Activated CD4-positive, alpha-beta T cell treated with anti-CD3 and anti-CD28 coated beads, Interleukin-2, amount 10 ng/mL, durations not matched to agents 7 days and 5 days (primary cell): Measurements from ENCODE around the gene SLC25A53. TPM values are rescaled to one million over a fixed set of nuclear protein-coding genes. Genes with fewer than 3 reads are reported as not detected.

ENCODE experiments used
- CTCF ChIA-PET: fragments of 350-600 bp; sonication (Branson Sonifier 250); formaldehyde crosslinking; loops from one replicate; lab custom pipeline; 2021; ENCODE audit warnings: antibody characterized with exemption; lab: Charles Lee
- POLR2A ChIA-PET: fragments of 350-600 bp; sonication (Branson Sonifier 250); formaldehyde crosslinking; loops from one replicate; lab custom pipeline; 2021; ENCODE audit warnings: antibody characterized with exemption; lab: Charles Lee
- DNase-seq: peaks from one replicate; pipeline ENCODE4 v3.0.0-alpha.2; 2020
- H3K27ac Mint-ChIP-seq: one replicate; pipeline ENCODE4 v1.8.0; 2021; ENCODE audit warnings: mild to moderate bottlenecking, moderate library complexity, mixed read lengths
- H3K27me3 Mint-ChIP-seq: one replicate; pipeline ENCODE4 v1.8.0; 2021; ENCODE audit warnings: mixed read lengths
- H3K36me3 Mint-ChIP-seq: one replicate; pipeline ENCODE4 v1.8.0; 2021; ENCODE audit warnings: low read depth, mixed read lengths
- H3K4me1 Mint-ChIP-seq: one replicate; pipeline ENCODE4 v1.8.0; 2021; ENCODE audit warnings: mixed read lengths
- H3K4me3 Mint-ChIP-seq: one replicate; pipeline ENCODE4 v1.8.0; 2021; ENCODE audit warnings: mild to moderate bottlenecking, moderate library complexity, mixed read lengths
- H3K9me3 Mint-ChIP-seq: one replicate; pipeline ENCODE4 v1.8.0; 2021; ENCODE audit warnings: mixed read lengths
- total RNA-seq, 2 experiments: library from RNA; stranded (reverse); gene quantifications; one replicate each; pipeline ENCODE4 v1.2.3, GENCODE V29; 2021

SLC25A53 gene, protein sequence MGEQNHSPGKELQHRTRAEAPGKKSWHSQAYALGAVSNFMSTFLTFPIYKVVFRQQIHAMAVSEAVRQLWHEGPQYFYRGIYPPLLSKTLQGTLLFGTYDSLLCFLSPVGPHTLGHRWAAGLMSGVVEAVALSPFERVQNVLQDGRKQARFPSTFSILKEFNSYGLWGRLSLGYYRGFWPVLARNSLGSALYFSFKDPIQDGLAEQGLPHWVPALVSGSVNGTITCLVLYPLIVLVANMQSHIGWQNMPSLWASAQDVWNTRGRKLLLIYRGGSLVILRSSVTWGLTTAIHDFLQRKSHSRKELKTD
- total RNA-seq = 10 to 100 TPM in 1 of 2 experiments, 1 to 10 TPM in 1; 6.3 to 10.3 TPM

DNA sequence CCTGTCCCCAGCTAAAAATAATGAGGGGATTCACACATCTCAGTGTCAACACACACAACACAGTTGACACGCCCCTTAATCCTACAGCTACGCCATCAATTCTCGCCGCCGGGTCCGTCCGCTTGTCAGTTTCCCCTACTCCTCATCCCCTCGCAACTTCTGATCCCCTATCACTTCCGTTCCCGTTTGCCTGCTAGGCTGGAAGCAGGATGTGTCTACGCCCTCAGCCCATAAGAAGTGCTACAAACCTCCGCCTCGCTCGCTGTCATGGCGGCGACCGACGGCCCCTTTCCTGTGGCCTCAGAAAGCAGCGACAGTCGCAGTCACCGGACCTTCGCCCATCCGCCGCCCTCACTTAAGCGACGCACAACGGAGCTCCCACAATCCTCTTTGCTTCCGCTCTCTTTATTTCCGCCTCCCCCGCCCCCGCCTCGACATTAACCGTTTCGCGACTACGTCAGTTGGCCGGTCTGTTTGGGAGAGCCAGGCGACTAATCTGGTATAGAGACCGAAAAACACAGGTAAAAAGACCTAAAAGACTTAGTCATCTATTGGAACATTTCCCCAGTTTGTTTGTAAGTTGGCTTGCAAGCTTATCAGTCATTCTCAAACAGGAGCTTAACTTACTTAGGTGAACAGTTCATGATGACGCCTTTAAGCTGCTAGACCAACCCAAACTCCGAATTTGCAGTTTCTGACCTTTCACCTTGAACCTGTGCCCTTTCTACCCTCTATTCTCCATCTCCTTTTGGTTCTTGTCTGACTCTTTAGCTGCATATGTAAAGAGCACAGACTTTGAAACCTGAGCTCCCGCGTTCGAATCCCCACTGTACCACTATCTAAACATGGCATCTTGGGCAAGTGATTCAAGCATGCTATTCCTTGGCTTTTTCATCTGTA, at the start of gene SLC25A53:
SLC25A53 (minus strand) TSS at position 380 of the 900 bp plus-strand sequence. CDS start 51,752 bp downstream, outside the sequence.
- ChIA-PET POLR2A (interaction anchor here (1.0 kb wide), 1 partner anchor 9 kb away, joined by 4 read pairs; no protein-coding TSS in a partner anchor), CTCF (interaction anchor here (0.9 to 1.7 kb wide), 3 partner anchors 9 to 238 kb away, joined by 3 to 16 read pairs (median 3); partner anchors contain the start of gene FAM199X)
- H3K9me3 Mint-ChIP-seq = no peaks in the 10 kb centered on the region
- H3K4me3 Mint-ChIP-seq = peak within 1 kb of the TSS; percentile 96
- no peaks in the 10 kb centered on the region for H3K36me3 Mint-ChIP-seq
- peak; percentile 79 for DNase-seq
- peaks cover 17% of the 10 kb centered on the region for H3K4me1 Mint-ChIP-seq
- H3K27me3 Mint-ChIP-seq = no peaks in the 10 kb centered on the region
- peak within 1 kb of the TSS; percentile 100 for H3K27ac Mint-ChIP-seq

GRCh38 chrX:104205548-104205947, 48.7 kb upstream of the SLC25A53 start:
- no peak for DNase-seq
- no peak overlapping the region for H3K27ac Mint-ChIP-seq
- no peak overlapping the region for H3K4me3 Mint-ChIP-seq
- ChIA-PET POLR2A (no interaction called here), CTCF (no interaction called here)
- no peaks in the 10 kb centered on the region for H3K4me1 Mint-ChIP-seq
- no peaks in the 10 kb centered on the region for H3K9me3 Mint-ChIP-seq
- no peaks in the 10 kb centered on the region for H3K27me3 Mint-ChIP-seq
- H3K36me3 Mint-ChIP-seq = no peaks in the 10 kb centered on the region

GRCh38 chrX:104195489-104196084, 38.8 kb upstream of the SLC25A53 start:
- no peaks in the 10 kb centered on the region for H3K4me1 Mint-ChIP-seq

DNA sequence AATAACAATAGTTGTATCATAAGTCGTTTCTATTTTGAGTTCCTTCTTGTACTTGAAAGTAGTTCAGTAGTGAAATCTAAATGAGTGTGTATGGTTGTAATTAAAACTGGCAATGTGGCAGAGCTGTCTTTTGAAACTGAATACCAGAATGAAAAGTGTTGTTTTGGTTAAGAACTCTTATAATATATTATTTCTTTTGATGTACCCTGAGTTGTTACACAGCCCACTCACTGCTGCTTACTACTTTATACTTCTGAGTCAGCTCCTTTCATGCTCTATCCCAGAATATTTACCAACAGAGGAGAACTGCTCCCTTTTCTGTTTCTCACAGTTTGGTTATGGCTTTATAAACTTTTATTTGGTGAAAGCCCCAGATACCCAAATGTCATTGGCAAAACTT, 38.2 kb upstream of the SLC25A53 start:
- no peak for DNase-seq
- H3K4me3 Mint-ChIP-seq = no peak overlapping the region
- CTCF ChIA-PET = interaction anchor here (0.6 kb wide), 1 partner anchor 343 kb away, joined by 3 read pairs; no protein-coding TSS in a partner anchor
- H3K4me1 Mint-ChIP-seq = no peaks in the 10 kb centered on the region
- POLR2A ChIA-PET = no interaction called here
- H3K9me3 Mint-ChIP-seq = no peaks in the 10 kb centered on the region
- H3K36me3 Mint-ChIP-seq = peaks cover 8% of the 10 kb centered on the region
- no peaks in the 10 kb centered on the region for H3K27me3 Mint-ChIP-seq
- H3K27ac Mint-ChIP-seq = no peak overlapping the region

More at GRCh38 chrX:104195489-104196084, 38.8 kb upstream of the SLC25A53 start:
- Mint-ChIP-seq H3K27ac (no peak overlapping the region), H3K27me3 (no peaks in the 10 kb centered on the region), H3K36me3 (peaks cover 5% of the 10 kb centered on the region), H3K9me3 (no peaks in the 10 kb centered on the region), H3K4me3 (no peak overlapping the region)
- CTCF ChIA-PET = interaction anchor here (0.6 kb wide), 1 partner anchor 342 kb away, joined by 3 read pairs; no protein-coding TSS in a partner anchor
- POLR2A ChIA-PET = no interaction called here
- DNase-seq = peak; percentile 12

- Mint-ChIP-seq H3K4me1 (no peaks in the 10 kb centered on the region), H3K27ac (no peak overlapping the region), H3K9me3 (no peaks in the 10 kb centered on the region), H3K36me3 (peaks cover 14% of the 10 kb centered on the region), H3K27me3 (no peaks in the 10 kb centered on the region), H3K4me3 (no peak overlapping the region)
- ChIA-PET POLR2A (no interaction called here), CTCF (no interaction called here)
- DNase-seq = no peak
Observed at GRCh38 chrX:104193485-104193884, 36.7 kb upstream of the SLC25A53 start.

GRCh38 chrX:104189837-104190236, 33.0 kb upstream of the SLC25A53 start:
- Mint-ChIP-seq H3K4me3 (no peak overlapping the region), H3K36me3 (peaks cover 16% of the 10 kb centered on the region), H3K27ac (no peak overlapping the region), H3K9me3 (no peaks in the 10 kb centered on the region), H3K4me1 (no peaks in the 10 kb centered on the region), H3K27me3 (no peaks in the 10 kb centered on the region)
- ChIA-PET POLR2A (no interaction called here), CTCF (no interaction called here)
- DNase-seq = no peak

GRCh38 chrX:104187931-104188330, 31.1 kb upstream of the SLC25A53 start:
- CTCF ChIA-PET = no interaction called here
- Mint-ChIP-seq H3K27ac (no peak overlapping the region), H3K36me3 (peaks cover 16% of the 10 kb centered on the region), H3K4me3 (no peak overlapping the region), H3K4me1 (no peaks in the 10 kb centered on the region), H3K27me3 (no peaks in the 10 kb centered on the region), H3K9me3 (no peaks in the 10 kb centered on the region)
- DNase-seq = no peak
- POLR2A ChIA-PET = no interaction called here

- Mint-ChIP-seq H3K4me3 (no peak overlapping the region), H3K9me3 (no peaks in the 10 kb centered on the region), H3K27ac (no peak overlapping the region), H3K36me3 (peaks cover 6% of the 10 kb centered on the region), H3K27me3 (no peaks in the 10 kb centered on the region), H3K4me1 (peaks cover 3% of the 10 kb centered on the region)
- CTCF ChIA-PET = no interaction called here
- no peak for DNase-seq
- POLR2A ChIA-PET = no interaction called here
Observed at GRCh38 chrX:104183685-104184084, 26.9 kb upstream of the SLC25A53 start.

DNA sequence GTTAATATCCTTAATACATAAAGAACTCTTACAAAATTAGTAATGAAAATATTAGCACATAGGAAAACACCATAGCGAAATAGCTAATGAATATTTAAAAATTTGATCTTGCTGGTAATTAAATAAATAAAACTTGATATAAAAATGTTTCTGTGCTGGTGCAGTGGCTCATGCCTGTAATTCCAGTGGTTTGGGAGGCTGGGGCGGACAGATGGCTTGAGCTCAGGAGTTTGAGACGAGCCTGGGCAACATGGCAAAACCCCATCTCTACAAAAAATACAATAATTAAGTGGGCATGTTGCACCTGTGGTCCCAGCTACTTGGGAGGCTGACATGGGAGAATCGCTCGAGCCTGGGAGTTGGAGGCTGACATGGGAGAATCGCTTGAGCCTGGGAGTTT, 17.0 kb upstream of the SLC25A53 start:
- ChIA-PET CTCF (no interaction called here), POLR2A (no interaction called here)
- H3K27me3 Mint-ChIP-seq = no peaks in the 10 kb centered on the region

GRCh38 chrX:104172788-104173187, 16.0 kb upstream of the SLC25A53 start:
- no peak for DNase-seq
- POLR2A ChIA-PET = no interaction called here
- CTCF ChIA-PET = no interaction called here
- no peaks in the 10 kb centered on the region for H3K9me3 Mint-ChIP-seq
- H3K4me1 Mint-ChIP-seq = peaks cover 21% of the 10 kb centered on the region
- H3K27me3 Mint-ChIP-seq = no peaks in the 10 kb centered on the region
- H3K4me3 Mint-ChIP-seq = no peak overlapping the region
- peaks cover 13% of the 10 kb centered on the region for H3K36me3 Mint-ChIP-seq
- no peak overlapping the region for H3K27ac Mint-ChIP-seq

More for the DNA sequence above, 17.0 kb upstream of the SLC25A53 start:
- peaks cover 12% of the 10 kb centered on the region for H3K4me1 Mint-ChIP-seq
- no peak overlapping the region for H3K27ac Mint-ChIP-seq
- no peak overlapping the region for H3K4me3 Mint-ChIP-seq
- H3K36me3 Mint-ChIP-seq = peaks cover 11% of the 10 kb centered on the region
- no peaks in the 10 kb centered on the region for H3K9me3 Mint-ChIP-seq
- no peak for DNase-seq

- H3K36me3 Mint-ChIP-seq = peaks cover 8% of the 10 kb centered on the region
- ChIA-PET CTCF (no interaction called here), POLR2A (no interaction called here)
- no peak overlapping the region for H3K27ac Mint-ChIP-seq
- peaks cover 25% of the 10 kb centered on the region for H3K4me1 Mint-ChIP-seq
- H3K9me3 Mint-ChIP-seq = no peaks in the 10 kb centered on the region
- no peak overlapping the region for H3K4me3 Mint-ChIP-seq
- DNase-seq = no peak
- no peaks in the 10 kb centered on the region for H3K27me3 Mint-ChIP-seq
Observed at GRCh38 chrX:104172121-104172520, 15.3 kb upstream of the SLC25A53 start.

DNA sequence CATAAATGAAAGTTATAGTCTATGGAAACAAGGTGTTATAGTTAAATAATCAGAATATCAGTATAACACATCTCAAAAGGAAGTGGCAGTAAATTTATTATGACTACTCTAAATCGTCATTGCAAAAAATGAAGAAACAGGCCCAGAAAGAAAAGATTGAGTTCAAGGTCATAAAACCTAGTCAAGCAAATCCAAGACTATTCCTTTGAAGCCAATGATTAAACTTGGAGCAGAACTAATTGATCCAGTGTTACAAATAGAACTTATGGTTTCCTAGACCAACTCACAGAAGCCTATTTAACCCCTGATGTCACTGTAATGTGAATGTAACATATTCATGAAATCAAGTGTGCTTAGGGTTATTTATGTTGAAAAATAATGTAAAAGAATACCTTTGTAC, 11.3 kb upstream of the SLC25A53 start:
- peak overlapping the region; percentile 41 for H3K27ac Mint-ChIP-seq
- H3K9me3 Mint-ChIP-seq = no peaks in the 10 kb centered on the region
- POLR2A ChIA-PET = no interaction called here
- peak overlapping the region; percentile 72 for H3K4me3 Mint-ChIP-seq
- H3K4me1 Mint-ChIP-seq = peaks cover 31% of the 10 kb centered on the region
- no peak for DNase-seq
- peaks cover 5% of the 10 kb centered on the region for H3K36me3 Mint-ChIP-seq
- CTCF ChIA-PET = no interaction called here
- no peaks in the 10 kb centered on the region for H3K27me3 Mint-ChIP-seq
